Fibroblast of peridontal ligament (primary cell): ENCODE results near the gene DLG5.

Experiments
- DNase-seq: peaks from one replicate; pipeline ENCODE4 v3.0.0-alpha.2; 2010; ENCODE audit errors: extremely low read depth

The DLG5 gene

DNA sequence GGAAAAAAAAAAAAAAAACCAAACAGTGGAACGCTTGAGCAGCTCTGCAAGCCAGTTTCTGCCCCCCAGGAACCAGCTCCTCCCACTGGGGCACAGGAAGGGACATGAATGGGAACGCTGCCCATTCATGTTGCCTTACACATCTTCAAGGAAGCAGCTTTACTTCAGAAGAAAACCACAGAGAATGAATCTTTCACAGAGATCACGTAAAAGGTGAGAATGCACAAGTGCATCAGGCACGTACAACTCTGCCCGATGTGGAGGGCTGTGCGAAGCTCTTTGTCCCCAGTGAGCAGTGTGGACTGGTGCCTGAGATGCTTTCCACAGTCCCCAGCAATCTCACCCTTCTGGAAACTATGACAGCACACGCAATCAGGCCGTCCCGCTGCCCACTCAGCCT, 106.2 kb downstream of the DLG5 start:
- DNase-seq = no peak

DNA sequence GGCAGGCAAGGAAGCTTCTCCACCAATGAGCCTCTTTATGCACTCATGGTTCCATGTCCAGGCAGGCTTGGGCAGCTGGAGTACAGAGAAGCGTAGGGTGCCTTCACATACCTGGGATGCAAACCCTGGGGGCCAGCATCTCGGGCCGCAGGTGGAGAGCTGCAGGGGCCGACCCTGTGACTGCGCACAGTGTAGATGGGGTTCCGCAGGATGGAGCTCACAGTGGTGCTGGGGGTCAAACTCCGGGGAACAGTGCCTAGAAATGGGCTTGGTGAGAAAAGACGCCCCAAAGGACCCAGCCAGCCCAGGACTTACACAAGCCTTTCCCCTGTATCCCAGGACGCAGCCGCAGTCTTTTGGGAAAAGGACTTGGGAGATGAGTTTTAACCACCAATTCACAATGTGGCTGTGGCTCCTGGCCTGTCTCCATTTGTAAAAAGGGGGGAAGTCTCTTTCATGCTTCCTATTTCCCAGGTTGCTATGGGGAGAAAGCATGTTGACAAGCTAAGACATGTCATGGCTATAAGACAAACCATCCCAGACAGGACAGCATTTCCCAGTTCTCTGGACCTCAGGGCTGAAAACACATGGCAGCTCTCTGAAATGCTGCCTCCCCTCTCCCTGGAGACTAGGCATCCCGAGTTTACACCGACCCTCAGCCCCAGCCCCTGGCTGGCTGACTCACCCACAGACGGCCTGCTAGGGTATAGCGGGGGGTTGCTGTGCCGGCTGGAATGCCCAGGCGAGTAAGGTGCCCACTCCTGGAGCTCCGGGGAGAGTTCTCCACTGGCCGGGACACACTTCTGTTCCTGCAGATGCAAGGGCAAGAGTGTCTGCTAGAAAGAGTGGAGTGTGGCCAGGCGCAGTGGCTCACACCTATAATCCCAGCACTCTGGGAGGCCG, 107.1 kb downstream of the DLG5 start:
- DNase-seq = no peak

DNA sequence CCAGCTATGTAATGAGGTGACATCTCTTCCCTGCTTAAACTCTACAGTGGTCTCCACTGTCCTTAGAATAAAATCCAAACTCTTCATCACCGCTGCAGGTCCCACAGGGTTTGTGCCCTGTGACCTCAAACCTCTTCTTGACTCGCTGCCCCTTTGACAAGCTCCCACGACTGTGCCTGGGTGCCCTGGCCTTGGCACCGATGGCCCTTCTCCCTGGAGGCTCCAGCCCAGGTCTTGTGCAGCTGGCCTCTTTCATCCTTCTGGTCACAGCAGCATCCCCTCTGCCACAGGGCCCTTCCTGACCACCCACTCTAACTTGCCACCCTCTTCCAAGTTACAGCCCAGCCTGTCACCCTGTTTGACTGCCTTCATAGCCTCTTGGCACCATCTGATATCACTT, 108.2 kb downstream of the DLG5 start:
- no peak for DNase-seq

DNA sequence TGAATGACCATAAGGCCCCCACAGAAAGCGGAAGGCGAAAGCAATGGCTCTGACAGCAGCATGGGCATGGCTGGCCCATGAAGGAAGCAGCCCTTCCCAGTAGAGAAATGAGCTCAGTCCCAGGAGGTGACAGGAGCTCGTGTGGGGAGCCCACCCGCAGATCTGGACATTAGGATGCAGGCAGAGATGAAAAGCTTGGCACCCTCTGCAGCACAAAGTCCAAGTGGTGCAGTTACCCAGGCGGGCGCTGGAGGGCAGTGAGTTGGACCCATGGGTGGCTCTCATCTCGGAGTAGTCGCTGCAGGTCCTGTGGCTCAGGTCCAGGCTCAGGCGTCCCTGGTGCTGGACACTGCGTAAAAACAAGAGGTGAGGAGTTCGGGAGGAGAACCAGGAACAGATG, 109.0 kb downstream of the DLG5 start:
- no peak for DNase-seq

DNA sequence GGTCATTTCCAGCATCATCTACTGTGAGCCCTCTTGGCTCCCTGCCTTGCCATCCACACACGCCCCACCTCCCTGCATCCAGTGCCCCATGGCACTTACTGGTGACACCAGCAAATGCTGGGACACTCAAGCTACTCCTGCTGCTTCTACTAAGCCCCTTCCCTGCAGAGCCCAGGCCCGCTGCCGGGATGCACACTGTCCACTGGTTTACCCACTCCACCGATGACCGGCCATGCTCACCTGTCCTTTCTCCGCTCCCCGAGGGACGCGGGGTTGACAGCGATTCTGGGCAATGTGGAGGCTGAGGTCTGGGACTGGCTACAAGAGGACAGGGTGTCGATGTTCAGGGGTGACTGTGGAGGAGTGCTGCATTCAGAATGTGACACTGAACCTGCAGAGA, 110.2 kb downstream of the DLG5 start:
- no peak for DNase-seq

DNA sequence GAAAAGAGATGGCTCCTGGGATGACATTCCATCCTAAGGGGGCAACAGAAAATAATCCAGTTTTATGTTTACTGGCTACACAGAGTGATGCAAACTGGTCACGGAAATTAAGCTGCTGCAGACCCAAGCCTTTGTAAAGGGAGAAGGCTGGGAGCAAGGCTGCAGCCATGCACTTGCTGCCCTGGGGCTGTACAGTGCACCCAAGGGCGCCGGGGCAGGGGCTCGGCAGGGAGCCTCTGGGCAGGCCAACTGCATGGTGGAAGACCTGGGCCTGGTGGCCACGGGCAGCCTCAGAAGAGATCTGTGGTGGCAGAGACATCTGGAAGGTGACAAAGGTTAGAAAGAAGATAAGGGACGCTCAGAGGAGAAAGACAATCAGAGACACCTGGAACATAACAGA, 113.8 kb downstream of the DLG5 start:
- DNase-seq = no peak

DNA sequence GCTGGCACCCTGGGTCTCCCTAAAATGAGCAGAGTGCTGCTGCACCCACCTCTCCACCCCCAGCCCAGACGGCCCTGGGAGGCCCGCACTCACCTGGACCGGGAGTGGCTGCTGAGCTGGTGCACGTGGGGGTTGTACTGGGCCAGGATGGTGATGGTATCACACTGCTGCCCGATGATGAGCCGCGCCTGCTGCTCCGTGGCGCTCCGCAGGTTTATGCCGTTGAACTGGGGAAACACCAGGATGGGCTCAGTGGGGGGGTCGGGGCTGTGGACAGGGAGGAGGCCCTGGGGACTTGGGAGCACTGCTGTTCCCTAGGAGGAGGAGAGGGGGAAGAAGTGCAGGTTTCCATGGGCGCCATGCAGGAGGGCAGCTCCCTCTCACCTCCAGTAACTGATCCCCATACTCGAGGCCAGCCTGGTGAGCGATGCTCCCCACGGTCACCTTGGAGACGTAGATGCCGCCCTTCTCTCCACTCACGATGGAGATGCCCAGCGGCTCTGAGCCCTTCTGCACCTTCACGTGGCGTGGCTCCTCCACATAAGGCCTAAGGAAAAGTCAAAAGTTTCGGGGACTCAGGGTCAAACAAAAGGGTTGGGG, 114.6 kb downstream of the DLG5 start:
- DNase-seq = no peak

DNA sequence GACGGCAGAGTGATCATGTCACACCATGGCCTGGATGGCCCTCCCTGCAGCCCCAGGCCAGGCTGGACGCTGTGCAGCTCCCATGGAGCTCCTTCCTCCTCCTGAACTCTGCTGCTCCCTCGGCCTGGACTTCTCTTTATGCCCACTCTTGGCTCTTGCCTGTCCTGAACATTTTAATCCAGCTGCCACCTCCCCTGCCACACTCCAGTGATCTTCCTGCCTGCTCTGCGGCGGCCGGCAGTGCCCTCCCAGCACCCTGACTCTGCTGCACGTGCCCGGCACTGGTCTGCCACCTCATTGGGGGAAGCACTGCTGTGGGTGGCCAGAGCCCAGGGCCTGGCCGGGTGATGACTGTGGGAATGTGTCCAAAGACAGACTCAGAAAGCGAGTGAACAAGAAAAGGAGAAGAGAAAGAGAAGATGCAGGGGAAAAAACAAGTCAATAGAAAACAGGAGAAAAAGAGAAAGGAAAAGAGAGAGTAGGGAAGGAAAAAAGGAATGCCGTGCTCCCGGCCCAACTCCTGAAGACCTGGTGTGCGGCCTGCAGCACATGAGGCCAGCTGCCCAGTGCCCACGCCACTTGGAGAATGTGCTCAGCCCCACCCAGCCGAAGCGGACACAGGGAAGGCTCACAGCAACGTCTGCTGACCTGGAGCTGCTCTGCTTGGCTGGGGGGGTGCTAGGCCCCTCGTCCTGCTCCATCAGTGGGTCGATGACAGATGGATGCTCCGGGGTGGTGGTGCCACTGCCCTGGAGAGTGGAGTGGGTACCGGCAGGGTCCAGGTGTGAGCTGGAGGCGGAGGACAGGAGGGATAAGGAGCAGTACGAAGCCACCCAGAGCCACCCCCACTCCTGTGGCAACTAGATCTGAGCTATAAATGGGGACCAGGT, 115.9 kb downstream of the DLG5 start:
- no peak for DNase-seq

DNA sequence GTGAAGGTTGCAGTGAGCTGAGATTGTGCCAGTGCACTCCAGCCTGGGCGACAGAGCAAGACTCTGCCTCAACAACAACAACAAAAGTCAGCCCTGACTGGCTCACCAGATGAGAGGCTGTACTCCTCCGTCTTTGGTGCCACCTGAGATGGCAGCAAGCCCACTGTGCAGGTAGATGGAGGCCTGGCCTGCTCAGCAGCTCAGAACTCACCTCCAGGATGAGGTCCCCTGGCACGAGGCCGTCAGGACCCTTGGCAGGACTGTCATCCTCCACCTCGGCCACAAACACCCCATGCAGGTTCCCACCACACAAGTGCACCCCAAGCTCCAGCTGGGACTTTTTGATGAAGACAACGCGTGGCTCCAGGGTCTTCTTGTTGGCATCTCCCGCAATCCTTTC, 117.2 kb downstream of the DLG5 start:
- no peak for DNase-seq

DNA sequence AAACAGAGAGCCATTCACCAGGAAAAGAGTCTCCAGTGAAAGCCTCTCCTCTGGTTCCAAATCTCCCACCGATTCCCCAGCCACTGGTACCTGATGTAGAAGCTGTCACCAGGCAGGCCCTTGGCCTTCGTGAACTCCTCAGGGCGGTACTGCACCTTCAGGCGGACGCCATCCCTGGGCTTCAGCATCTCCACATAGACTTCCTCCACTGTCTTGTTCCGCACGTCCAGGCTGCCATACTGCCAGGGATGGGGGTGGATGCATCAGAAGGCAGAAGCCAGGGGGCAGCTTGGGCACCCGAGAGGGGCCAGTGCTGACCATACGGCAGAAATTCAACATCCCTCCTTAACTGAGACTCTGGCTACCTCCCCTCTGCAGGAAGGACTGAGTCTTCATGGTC, 118.8 kb downstream of the DLG5 start:
- DNase-seq = no peak

DNA sequence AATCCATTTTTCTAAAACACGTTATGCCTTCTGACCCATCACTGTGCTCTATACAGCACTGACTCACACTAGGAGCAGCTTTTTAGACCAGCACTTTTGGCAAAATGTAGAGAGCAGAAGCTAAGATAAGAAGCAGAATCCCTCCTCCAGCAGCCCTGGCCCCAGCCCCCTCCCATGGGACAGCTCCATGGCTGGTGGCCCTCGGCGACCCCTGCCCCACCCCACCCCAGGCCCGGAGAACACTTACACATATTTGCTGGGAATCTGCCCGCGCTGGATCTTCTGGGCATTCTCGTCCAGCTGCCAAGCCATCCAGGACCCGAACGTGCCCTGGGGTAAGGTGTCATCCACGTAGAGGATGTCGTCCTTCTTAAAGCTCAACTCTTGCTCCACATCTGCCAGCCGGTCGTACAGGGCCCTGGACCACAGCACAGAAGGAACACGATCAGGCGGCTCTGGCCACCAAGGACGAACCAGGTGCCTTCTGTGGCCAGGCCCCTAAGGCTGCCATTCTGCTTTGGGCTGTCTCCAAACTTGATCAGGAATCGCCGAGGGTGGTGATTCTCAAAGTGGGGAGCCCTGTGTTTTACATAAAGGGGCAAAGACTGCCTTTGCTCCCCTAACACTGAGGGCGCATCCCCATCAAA, 119.9 kb downstream of the DLG5 start:
- DNase-seq = no peak

DNA sequence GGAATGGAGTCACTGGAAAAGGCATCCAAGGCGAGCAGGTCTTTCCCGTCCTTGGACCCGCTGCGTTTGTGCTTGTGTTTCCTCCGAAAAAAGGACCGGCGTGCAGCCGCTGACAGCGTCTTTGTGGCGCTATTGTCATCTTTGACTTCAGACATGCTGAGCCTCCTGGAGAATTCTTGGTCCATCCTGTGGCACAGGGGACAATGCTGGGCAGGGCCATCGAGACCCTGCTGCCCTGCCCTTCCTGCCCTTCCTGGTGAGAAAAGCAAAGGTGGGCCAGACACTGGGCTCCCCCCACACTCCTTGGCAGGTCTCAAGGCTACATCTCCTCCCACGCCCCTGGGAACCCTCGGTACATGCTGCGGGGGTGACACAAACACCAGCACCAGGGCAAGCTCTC, 120.9 kb downstream of the DLG5 start:
- DNase-seq = no peak

DNA sequence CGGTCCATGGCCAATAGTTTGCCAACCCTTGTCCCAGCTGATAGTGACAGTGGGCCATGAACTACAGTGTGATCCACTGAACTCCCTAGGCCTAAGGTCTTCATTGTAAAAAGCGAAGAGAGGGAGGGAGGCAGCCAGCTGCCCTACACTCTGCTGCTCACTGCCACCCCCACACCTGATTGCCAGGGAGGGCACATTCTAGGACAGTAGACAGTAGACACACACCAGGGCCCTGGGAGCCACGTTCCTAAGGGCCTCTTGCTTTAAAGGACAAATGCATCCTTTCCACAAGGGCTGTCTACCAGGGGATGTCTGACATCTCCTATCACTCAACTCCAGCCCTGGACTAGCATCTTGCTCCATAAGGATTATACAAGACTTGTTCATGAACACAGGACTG, 122.2 kb downstream of the DLG5 start:
- DNase-seq = no peak

DNA sequence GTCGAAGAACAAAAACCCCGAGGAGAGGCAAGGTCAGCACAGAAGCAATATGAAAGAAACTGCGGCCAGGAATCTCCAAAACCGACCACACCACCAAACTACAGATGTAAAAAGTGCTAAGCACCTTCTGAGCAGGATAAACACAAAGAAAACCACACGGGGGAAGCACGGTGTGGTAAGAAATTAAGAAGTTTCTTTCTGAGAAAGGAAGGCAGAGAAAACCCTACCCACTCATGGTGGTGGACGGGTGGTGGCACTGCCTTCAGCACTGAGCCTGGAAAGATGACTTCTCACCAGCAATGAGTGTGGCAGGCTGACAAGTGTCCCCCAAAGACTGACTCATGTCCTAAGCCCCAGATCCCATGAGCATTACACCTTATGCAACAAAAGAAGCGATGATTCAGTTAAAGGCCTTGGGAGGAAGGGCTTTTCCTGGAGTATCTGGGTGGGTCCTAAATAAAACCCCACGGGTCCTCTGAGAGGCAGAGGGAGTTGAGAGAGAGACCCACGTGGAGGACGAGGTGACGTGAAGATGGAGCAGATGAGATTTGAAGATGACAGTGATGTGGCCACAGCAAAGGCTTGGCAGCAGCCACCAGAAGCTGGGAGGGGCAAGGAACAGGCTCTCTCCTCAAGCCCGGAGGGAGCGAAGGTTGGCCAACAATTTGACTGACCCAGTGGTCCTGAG, 124.9 kb downstream of the DLG5 start:
- DNase-seq = peak; percentile 20

DNA sequence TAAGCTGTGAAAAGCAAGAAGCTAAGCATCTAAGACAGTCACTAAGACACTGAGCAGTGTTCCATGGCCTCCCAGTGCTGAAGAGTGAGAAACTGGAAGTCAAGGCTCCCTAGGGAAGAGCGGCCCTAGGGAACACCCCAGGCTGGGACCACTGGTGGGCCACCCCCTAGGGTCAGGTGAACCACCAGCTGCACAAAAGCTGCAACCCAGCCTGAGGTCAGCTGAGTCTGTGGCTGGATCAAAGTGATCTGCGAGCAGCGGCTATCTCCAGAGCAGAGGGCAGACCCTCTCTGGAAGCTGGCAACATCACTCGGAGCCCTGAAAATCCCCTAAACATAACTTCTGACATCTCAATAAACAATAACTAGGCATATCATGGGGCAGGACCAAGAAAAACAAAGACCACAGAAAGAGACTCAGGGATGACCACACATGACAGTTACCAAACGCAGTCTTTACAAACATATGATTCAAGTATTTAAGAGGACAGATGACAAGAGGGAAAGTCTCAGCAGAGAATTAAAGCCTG, 125.8 kb downstream of the DLG5 start:
- no peak for DNase-seq

DNA sequence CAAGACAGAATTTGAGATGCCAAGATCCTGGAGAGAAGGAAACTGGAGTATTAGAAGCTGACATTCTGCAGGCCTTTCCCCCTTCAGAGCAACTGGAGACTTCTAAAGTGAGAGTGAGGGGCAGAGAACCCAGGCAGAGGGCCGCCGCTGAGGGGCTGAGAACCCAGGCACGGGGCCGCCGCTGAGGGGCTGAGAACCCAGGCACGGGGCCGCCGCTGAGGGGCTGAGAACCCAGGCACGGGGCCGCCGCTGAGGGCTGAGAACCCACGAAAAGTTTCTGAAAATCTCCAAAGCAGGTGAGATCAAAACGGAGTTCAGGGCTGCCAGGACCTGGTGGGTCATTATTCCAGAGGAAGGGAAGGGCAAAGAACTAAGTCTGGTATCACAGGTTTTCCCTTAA, 126.2 kb downstream of the DLG5 start:
- no peak for DNase-seq

DNA sequence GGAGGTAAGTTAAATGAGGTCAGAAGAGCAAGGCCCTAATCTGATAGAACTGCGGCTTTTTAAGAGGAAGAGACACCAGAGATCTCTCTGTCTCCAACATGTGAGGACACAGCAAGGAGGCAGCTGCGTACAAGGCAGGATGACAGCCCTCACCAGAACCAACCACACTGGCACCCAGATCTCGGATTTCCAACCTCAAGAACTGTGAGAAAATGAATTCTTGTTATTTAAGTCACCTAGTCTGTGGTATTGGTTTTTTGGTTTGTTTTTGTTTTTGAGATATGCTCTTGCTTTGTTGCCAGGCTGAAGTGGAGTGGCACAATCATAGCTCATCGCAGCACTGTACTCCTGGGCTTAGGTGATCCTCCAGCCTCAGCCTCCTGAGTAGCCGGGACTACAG, 127.2 kb downstream of the DLG5 start:
- no peak for DNase-seq

DNA sequence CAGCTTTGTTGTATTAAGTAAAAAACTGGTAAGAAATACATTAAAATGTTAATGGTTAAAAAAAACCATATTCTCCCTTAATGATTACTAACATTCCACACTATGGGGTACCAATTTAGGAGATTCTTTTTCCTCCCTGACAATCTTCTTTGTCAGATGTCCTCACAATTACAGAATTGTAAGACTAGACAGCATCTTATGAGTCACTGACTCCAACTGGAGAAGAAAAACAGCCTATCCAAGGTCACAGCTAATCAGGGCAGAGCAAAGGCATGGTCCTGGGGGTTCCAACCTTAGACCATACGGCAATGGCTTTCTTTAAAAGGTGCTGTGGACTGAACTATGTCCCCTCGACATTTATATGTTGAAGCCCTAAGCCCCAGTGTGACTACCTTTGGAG, 127.6 kb downstream of the DLG5 start:
- DNase-seq = peak; percentile 17

DNA sequence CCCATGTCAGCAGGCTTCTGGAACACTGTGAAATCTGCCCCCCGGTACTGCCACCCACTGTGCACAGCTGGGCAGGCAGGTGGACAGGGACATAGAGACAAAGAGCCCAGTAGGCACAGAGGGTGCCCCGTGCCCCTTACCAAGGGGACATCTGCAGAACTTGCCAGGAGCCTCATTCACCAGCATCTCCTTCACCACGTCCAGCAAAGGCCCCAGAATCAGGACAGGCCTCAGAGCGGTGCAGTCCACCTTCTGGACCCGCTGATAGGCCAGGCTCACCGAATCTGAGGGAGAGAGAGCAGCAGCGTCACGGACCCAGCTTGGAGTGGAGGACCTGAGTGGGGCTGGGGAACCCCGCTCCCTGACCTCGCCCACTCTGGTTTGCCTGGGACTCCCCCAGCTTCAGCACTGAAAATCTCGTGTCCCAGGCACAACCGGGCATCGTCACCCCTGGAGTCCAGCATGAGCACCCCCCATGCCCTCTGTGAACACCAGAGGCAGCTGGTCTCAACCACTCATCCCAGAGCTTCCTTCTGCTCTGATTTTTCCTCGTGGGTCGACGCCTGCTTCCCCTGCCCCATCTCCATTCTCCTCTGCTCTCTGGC, 130.1 kb downstream of the DLG5 start:
- DNase-seq = no peak

DNA sequence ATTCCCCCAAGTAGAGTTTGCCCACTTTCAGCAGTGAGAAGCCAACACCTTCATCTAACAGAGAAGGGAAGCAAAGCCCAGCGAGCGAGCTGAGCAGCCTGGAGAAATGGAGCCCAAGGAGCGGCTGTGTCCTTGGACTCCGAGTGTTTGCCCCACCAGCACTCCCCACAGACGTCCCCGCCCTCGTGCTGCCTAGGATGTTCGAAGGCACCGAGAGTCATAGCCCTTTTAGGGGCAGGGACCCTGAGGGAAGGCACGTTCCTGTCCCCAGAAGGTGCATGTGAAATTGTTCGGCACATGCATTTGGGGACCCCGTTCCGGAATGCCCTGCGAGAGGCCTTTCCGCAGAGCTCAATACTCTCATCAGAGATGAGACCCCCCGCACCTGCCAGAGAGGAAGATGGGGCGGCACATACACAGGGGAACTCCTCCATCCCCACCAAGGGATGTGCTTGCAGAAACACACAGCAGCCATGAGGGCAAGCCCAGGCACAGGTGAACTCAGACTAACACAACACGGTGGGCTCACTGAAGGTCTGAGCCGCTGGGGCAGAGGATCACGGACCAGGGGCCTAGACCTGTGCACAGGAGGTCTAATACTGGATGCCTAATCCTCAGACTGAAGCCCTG, 131.0 kb downstream of the DLG5 start:
- DNase-seq = no peak
